Stimulated activated CD8-positive, alpha-beta memory T cell treated with anti-CD3 and anti-CD28 coated beads, Interleukin-4, amount 100 ng/mL, for 4 hours (primary cell): ENCODE results near the gene CHMP1A.
"Not testable (repeated sequence)": the region's sequence is repeated elsewhere in the genome, so short reads cannot be mapped to it uniquely, and the experiment has no call there.

Experiments used
- DNase-seq, 2 donors: peaks; one replicate each; pipeline ENCODE4 v3.0.0-alpha.2; 2020; ENCODE audit warnings: low read depth in 2 of 2, low spot score in 1 of 2

CHMP1A gene

GRCh38 chr16:89693289-89693731, 35.8 kb upstream of the CHMP1A start:
- no peak for DNase-seq

- no peak for DNase-seq
These were observed 34.6 kb upstream of the CHMP1A start for GRCh38 chr16:89691986-89692569.

- DNase-seq: no peak
These were observed 33.9 kb upstream of the CHMP1A start for GRCh38 chr16:89691231-89691985.

GRCh38 chr16:89690392-89690901, 32.9 kb upstream of the CHMP1A start:
- DNase-seq: no peak

GRCh38 chr16:89689621-89690020, 32.1 kb upstream of the CHMP1A start:
- DNase-seq: not testable (repeated sequence)

- DNase-seq: no peak
These were observed 31.6 kb upstream of the CHMP1A start for GRCh38 chr16:89689142-89689541.

GRCh38 chr16:89688395-89688794, 30.9 kb upstream of the CHMP1A start:
- no peak for DNase-seq

GRCh38 chr16:89687092-89687940, 29.8 kb upstream of the CHMP1A start:
- DNase-seq: no peak

- peak; percentile 72 to 80 for DNase-seq
These were observed 29.1 kb upstream of the CHMP1A start, which contains the start of gene CDK10 for GRCh38 chr16:89686520-89687091. TSS of gene CDK10 (plus strand) at chr16:89686689. CDS start at chr16:89686711, 22 bp downstream.

- DNase-seq: no peak
These were observed 28.4 kb upstream of the CHMP1A start for GRCh38 chr16:89685916-89686315.

- no peak for DNase-seq
These were observed 20.8 kb upstream of the CHMP1A start for GRCh38 chr16:89678258-89678657.

GRCh38 chr16:89672177-89672941, 14.9 kb upstream of the CHMP1A start:
- DNase-seq: no peak

GRCh38 chr16:89671565-89671964, 14.1 kb upstream of the CHMP1A start:
- DNase-seq: not testable (repeated sequence)

GRCh38 chr16:89670496-89671431, 13.3 kb upstream of the CHMP1A start:
- no peak for DNase-seq

- DNase-seq: no peak
These were observed 12.2 kb upstream of the CHMP1A start for GRCh38 chr16:89669755-89670154.

- no peak for DNase-seq
These were observed 11.3 kb upstream of the CHMP1A start for GRCh38 chr16:89668790-89669158.

- DNase-seq: no peak
These were observed 10.1 kb upstream of the CHMP1A start for GRCh38 chr16:89667633-89668032.

GRCh38 chr16:89667000-89667399, 9.5 kb upstream of the CHMP1A start:
- not testable (repeated sequence) for DNase-seq

GRCh38 chr16:89664238-89664637, 6.7 kb upstream of the CHMP1A start:
- DNase-seq: not testable (repeated sequence)
